Activated CD8-positive, alpha-beta memory T cell treated with anti-CD3 and anti-CD28 coated beads, Interleukin-2, amount 50 U/mL, for 48 hours (primary cell): ENCODE results near the gene ATP6AP1.
A peak's percentile ranks its signal among the peaks of the same experiment; 100 is the strongest.

ENCODE experiments used
- DNase-seq: peaks from one replicate; pipeline ENCODE4 v3.0.0-alpha.2; 2020

Gene ATP6AP1

DNA sequence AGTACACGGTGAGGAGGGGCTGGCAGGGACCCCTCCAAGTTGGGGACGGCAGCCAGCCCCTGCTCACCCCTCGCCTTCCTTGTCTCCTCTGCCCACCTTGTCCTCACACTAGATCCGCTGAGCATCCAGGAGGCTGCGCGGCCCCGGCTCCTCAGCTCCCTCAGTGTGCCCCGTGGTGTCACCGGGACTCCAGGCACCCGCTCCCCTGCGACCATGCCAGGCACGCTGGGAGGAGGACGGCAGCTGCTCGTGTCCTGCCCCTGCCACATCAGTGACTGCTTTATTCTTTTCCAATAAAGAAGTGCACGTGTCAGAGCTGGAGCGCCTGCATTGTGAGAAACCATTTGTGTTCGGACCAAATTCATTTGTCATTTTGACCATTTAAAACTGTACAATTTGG, 21.8 kb downstream of the ATP6AP1 start:
- DNase-seq = no peak

DNA sequence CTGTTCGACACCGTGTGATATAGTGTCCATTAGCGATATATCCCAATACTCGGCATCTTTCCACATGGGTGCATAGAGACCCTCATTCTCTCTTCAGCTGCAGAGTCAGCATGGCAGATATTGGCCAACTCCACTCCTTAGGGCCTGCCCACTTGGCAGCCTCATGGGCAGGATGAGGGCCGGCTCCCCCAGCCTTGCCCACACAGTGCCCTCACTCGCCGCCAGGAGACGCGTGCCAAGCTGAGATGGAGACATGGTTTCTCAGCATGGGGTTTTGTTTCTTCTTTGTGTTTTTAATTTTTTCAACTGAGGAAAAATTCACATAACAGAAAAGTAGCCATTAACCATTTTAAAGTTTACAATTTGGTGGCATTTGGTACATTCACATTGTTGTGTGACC, 24.3 kb downstream of the ATP6AP1 start:
- no peak for DNase-seq

- DNase-seq = no peak
Measured at GRCh38 chrX:154457491-154458115, 29.1 kb downstream of the ATP6AP1 start.

DNA sequence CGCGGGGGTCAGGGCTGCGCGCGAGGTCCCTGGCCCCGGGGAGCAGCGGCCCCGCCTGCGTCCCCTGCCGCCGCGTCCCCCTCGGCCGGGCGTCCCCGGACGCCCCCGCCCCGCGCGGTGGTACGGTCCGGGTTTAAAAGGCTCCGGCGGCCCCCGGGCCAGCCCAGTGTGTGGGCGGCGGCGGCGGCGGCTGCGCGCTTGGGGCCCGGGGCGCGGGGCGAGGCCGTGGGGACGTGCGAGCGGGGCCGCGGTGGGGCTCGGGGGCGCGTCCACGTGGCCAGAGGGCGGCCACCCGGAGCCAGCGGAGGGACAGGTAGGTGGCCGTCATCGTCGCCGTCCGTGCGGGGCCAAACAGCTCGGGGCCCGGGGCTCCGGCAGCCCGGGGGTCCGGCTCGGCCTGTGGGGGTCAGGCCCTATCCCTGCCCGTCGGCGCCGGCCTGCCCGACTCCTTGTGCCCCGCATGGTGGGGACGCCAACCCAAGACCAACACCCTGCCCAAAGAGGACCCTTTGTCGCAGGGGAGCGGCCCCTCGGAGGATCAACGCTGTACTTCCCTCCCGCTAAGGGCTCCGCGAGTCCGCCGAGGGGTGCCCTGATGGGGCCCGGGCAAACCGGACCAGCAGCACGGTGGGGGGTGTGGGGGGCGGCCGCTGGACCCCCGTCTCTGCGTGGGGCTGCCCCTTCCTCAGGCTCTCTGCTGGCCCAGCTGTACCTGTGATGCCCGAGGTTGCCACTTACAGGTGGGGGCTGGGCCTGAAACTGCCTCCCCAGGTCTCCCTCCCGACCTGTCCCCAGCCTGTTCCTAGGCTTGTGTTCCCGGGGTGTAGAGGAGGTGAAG, 29.9 kb downstream of the ATP6AP1 start, which contains the start of gene PLXNA3:
Gene PLXNA3 (plus strand): TSS at position 166 of the 838 bp plus-strand sequence. CDS start 1,903 bp downstream, outside the sequence.
- DNase-seq = peak; percentile 85

DNA sequence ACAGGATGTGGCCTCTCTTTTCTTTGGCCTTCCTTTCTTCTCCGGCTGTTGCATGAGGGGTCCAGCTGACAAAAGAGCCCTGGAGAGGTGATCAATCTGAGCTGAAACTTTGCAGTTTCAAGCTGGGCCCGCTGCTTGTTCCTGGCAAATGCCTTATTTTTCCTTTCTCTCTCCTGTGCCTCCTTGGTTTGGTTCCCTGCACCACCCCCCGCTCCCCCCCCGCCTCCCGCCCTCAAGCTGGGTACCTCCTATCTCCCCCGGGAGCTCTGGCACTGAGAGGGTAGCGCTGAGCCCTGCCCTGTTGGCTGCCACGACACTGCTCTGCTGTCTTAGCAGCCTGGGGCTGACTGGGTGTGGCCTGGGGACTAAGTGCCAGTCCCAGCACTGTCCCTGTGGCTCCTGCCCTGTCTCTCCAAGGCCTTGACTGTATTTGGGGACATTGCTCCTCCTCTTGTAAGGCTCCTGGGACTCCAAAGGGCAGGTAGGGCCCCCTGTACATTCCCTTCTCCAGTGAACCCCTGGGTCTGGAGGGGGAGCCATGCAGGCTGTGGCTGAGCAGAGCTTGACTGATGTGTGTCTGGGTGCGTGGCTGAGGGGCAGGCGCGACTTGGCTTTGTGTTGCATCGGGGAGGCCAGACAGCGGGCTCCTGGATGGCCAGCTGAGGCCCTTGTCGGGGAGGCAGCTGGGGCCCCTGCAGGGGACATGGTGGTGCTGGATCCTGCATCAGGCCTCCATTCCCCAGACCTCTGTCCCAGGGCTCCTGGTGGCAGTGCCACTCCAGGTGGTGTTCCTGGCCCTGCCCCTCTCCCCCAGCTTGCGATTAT, 30.7 kb downstream of the ATP6AP1 start:
- no peak for DNase-seq

DNA sequence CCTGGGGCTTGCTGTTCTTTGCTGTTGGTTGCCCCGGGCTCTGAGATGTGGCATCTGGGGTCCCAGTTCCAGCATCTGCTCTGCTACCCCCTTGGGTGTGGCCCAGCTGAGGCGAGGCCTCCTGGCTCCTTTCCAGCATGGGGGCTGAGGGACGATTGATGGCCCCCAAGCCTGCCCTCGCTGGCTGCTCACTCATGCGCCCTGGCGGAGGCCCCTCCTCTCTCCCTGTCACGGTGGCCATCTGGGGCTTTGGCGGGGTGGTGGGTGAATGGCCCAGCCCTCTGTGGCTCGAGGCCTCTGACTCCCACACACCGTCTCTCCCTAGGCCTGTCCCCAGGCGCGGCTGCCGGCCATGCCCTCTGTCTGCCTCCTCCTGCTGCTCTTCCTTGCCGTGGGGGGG, 31.4 kb downstream of the ATP6AP1 start:
- DNase-seq = no peak

DNA sequence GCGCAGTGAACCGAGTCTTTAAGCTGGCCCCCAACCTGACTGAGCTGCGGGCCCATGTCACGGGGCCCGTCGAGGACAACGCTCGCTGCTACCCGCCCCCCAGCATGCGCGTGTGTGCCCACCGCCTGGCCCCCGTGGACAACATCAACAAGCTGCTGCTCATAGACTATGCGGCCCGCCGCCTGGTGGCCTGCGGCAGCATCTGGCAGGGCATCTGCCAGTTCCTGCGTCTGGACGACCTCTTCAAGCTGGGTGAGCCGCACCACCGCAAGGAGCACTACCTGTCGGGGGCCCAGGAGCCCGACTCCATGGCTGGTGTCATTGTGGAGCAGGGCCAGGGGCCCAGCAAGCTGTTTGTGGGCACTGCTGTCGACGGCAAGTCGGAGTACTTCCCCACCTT, 31.8 kb downstream of the ATP6AP1 start:
- no peak for DNase-seq

- DNase-seq = no peak
Measured at GRCh38 chrX:154462396-154462795, 33.9 kb downstream of the ATP6AP1 start.

GRCh38 chrX:154463611-154464220, 35.2 kb downstream of the ATP6AP1 start:
- DNase-seq = no peak

- DNase-seq = no peak
Measured at GRCh38 chrX:154464806-154465365, 36.4 kb downstream of the ATP6AP1 start.

DNA sequence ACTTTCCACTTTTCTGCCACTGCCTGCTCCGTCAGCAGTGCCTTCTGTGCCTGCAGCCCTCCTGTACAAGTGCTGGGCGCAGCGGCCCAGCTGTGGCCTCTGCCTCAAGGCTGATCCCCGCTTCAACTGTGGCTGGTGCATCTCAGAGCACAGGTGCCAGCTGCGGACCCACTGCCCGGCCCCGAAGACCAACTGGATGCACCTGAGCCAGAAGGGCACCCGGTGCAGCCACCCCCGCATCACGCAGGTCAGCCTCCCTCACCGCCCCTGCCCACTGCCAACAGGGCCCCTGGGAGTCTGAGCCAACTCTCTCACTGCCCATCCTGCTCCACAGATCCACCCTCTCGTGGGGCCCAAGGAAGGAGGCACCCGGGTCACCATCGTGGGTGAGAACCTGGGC, 37.1 kb downstream of the ATP6AP1 start:
- DNase-seq = no peak

DNA sequence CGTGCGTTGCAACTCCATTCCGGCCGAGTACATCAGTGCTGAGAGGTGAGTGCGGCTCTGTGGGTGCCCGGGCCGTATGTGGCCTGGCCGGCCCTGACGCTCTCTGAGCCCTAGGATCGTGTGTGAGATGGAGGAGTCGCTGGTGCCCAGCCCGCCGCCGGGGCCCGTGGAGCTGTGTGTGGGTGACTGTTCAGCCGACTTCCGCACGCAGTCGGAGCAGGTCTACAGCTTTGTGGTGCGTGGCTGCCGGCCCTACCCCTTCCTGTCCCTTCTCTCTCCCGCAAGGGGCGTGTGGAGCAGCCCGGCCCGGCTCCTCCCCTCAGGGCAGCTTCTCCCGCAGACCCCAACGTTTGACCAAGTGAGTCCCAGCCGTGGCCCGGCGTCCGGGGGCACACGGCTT, 37.6 kb downstream of the ATP6AP1 start:
- DNase-seq = no peak

DNA sequence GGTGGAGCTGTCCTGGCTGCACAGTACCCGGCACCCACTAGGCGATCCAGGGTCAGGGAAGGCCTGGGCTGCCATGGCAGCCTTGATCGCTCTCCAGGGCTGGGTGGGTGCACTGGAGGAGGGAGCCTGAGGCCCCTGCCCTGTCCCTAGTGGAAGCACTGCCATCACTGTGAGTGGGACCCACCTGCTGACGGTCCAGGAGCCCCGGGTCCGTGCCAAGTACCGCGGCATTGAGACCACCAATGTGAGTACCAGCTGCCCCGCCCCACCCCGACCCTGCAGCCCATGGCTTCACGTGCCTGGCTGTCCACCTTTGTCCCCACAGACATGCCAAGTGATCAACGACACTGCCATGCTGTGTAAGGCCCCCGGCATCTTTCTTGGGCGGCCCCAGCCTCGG, 38.4 kb downstream of the ATP6AP1 start:
- DNase-seq = no peak

GRCh38 chrX:154467556-154467955, 39.1 kb downstream of the ATP6AP1 start:
- no peak for DNase-seq

- no peak for DNase-seq
Measured at GRCh38 chrX:154468217-154468616, 39.7 kb downstream of the ATP6AP1 start.

GRCh38 chrX:154469114-154469513, 40.6 kb downstream of the ATP6AP1 start:
- no peak for DNase-seq

DNA sequence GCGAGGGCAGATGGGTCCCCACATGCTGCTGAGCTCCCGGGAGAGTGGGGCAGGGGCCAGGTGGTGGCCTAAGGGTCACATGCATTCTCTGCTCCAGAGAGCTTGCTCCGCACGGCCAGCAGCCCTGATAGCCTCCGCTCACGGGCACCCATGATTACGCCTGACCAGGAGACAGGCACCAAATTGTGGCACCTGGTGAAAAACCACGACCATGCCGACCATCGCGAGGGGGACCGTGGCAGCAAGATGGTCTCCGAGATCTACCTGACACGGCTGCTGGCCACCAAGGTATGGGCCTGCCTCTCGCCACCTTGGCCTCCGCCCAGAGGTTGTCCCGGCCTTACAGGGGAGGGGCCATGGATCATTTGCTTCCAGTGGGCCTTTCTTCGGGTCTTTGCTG, 41.4 kb downstream of the ATP6AP1 start:
- no peak for DNase-seq

DNA sequence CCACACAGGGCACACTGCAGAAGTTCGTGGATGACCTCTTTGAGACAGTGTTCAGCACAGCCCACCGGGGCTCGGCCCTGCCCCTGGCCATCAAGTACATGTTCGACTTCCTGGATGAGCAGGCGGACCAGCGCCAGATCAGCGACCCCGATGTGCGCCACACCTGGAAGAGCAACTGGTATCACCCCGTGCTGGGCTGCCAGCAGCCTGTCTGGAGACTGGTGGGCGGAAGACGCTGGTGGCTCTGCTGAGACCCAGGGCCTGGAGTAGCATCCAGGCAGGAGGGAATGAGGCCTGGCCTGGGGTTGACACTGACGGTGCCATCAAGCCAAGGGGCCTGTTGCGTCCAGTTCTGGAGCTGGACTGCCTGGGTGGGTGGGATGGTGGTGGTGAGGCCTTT, 42.0 kb downstream of the ATP6AP1 start:
- no peak for DNase-seq

GRCh38 chrX:154470914-154471568, 42.6 kb downstream of the ATP6AP1 start:
- no peak for DNase-seq

GRCh38 chrX:154471839-154472684, 43.6 kb downstream of the ATP6AP1 start:
- no peak for DNase-seq
